ENCODE measurements around the gene ITPR2. TPM values are rescaled to one million over a fixed set of nuclear protein-coding genes. Genes with fewer than 3 reads are reported as not detected.

The ITPR2 gene
- total RNA-seq, 2 experiments from 2014 or later, result 28.8 to 29.9 TPM

GRCh38 chr12:26551385-26551784 lies 281.6 kb downstream of the ITPR2 start:
- H3K9me3 ChIP-seq (ENCODE audit: control insufficient read depth in 1 of 2, insufficient read depth in 1 of 2, low read length in 2 of 2), result no peaks in the 10 kb centered on the region
- no peaks in the 10 kb centered on the region for H3K27me3 ChIP-seq (ENCODE audit: control insufficient read depth in 1 of 2, insufficient read depth in 2 of 2, low read length in 2 of 2)
- Mint-ChIP-seq H3K27ac (no peak overlapping the region), H3K4me1 (ENCODE audit: low read depth) (no peaks in the 10 kb centered on the region), H3K9me3 (peaks cover 3% of the 10 kb centered on the region), H3K4me3 (no peak overlapping the region), H3K36me3 (ENCODE audit: low read depth) (peaks cover 76% of the 10 kb centered on the region), H3K27me3 (no peaks in the 10 kb centered on the region)
- ChIA-PET POLR2A (no interaction called here), CTCF (no interaction called here)
- no peak overlapping the region for H3K4me3 ChIP-seq (ENCODE audit: low read length)
- DNase-seq (no peak), ATAC-seq (ENCODE audit: poor library complexity) (no peak)
- intact Hi-C loops (cut with DNase I, micrococcal nuclease), result no loop called here
- TF ChIP-seq, protein P1, sequence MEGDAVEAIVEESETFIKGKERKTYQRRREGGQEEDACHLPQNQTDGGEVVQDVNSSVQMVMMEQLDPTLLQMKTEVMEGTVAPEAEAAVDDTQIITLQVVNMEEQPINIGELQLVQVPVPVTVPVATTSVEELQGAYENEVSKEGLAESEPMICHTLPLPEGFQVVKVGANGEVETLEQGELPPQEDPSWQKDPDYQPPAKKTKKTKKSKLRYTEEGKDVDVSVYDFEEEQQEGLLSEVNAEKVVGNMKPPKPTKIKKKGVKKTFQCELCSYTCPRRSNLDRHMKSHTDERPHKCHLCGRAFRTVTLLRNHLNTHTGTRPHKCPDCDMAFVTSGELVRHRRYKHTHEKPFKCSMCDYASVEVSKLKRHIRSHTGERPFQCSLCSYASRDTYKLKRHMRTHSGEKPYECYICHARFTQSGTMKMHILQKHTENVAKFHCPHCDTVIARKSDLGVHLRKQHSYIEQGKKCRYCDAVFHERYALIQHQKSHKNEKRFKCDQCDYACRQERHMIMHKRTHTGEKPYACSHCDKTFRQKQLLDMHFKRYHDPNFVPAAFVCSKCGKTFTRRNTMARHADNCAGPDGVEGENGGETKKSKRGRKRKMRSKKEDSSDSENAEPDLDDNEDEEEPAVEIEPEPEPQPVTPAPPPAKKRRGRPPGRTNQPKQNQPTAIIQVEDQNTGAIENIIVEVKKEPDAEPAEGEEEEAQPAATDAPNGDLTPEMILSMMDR (IDR thresholded peaks at IDR 0.05), result no peak
- H3K27ac ChIP-seq (ENCODE audit: low read depth in 1 of 2, low read length in 2 of 2), result no peak overlapping the region
- no peaks in the 10 kb centered on the region for H3K4me1 ChIP-seq (ENCODE audit: insufficient read depth, low read length)
- peaks cover 26% of the 10 kb centered on the region for H3K36me3 ChIP-seq (ENCODE audit: insufficient read depth, low read length)

DNA sequence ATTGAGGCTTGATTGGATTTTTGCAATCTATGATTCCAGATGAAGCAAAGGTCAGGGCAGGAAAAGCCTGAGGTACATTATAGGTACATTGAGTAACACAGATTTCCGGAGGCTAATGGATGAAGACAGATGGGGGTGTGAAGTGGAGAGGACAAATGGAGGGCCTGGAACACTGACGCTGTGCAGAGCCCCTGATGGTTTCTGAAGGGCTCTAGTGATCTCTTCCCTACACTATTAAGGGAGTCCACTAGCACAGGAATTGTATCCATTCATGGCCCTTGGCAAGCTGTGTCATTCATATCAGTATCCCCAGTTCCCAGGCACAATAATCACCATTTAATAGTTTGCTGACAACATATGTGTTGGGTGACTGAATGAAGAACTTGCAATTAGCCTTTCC lies 284.8 kb downstream of the ITPR2 start:
- no peaks in the 10 kb centered on the region for H3K27me3 ChIP-seq (ENCODE audit: control insufficient read depth in 1 of 2, insufficient read depth in 2 of 2, low read length in 2 of 2)
- H3K27ac Mint-ChIP-seq, result no peak overlapping the region
- POLR2A ChIA-PET, result no interaction called here
- no peak for ATAC-seq (ENCODE audit: poor library complexity)
- TF ChIP-seq, protein P1 (IDR thresholded peaks at IDR 0.05), result no peak
- H3K4me1 ChIP-seq (ENCODE audit: insufficient read depth, low read length), result no peaks in the 10 kb centered on the region
- H3K9me3 Mint-ChIP-seq, result peaks cover 3% of the 10 kb centered on the region
- intact Hi-C loops (cut with DNase I, micrococcal nuclease), result no loop called here
- no peaks in the 10 kb centered on the region for H3K9me3 ChIP-seq (ENCODE audit: control insufficient read depth in 1 of 2, insufficient read depth in 1 of 2, low read length in 2 of 2)
- no peaks in the 10 kb centered on the region for H3K27me3 Mint-ChIP-seq
- no peak overlapping the region for H3K4me3 Mint-ChIP-seq
- CTCF ChIA-PET, result no interaction called here
- H3K27ac ChIP-seq (ENCODE audit: low read depth in 1 of 2, low read length in 2 of 2), result no peak overlapping the region
- no peak for DNase-seq
- H3K36me3 ChIP-seq (ENCODE audit: insufficient read depth, low read length), result peaks cover 21% of the 10 kb centered on the region
- H3K4me3 ChIP-seq (ENCODE audit: low read length), result no peak overlapping the region
- H3K4me1 Mint-ChIP-seq (ENCODE audit: low read depth), result no peaks in the 10 kb centered on the region
- H3K36me3 Mint-ChIP-seq (ENCODE audit: low read depth), result peaks cover 67% of the 10 kb centered on the region

- Histone ChIP-seq H3K9me3 (ENCODE audit: control insufficient read depth in 1 of 2, insufficient read depth in 1 of 2, low read length in 2 of 2) (no peaks in the 10 kb centered on the region), H3K27ac (ENCODE audit: low read depth in 1 of 2, low read length in 2 of 2) (no peak overlapping the region), H3K27me3 (ENCODE audit: control insufficient read depth in 1 of 2, insufficient read depth in 2 of 2, low read length in 2 of 2) (no peaks in the 10 kb centered on the region), H3K4me1 (ENCODE audit: insufficient read depth, low read length) (no peaks in the 10 kb centered on the region), H3K4me3 (ENCODE audit: low read length) (no peak overlapping the region), H3K36me3 (ENCODE audit: insufficient read depth, low read length) (peaks cover 18% of the 10 kb centered on the region)
- Mint-ChIP-seq H3K4me1 (ENCODE audit: low read depth) (no peaks in the 10 kb centered on the region), H3K36me3 (ENCODE audit: low read depth) (peaks cover 75% of the 10 kb centered on the region), H3K27me3 (no peaks in the 10 kb centered on the region), H3K9me3 (peaks cover 3% of the 10 kb centered on the region), H3K27ac (no peak overlapping the region), H3K4me3 (no peak overlapping the region)
- CTCF ChIA-PET, result no interaction called here
- intact Hi-C loops (cut with DNase I, micrococcal nuclease), result no loop called here
- no peak for ATAC-seq (ENCODE audit: poor library complexity)
- POLR2A ChIA-PET, result no interaction called here
- DNase-seq, result no peak
- TF ChIP-seq, protein P1 (IDR thresholded peaks at IDR 0.05), result no peak
These were observed 286.3 kb downstream of the ITPR2 start for GRCh38 chr12:26546535-26547314.
